WTC11 (cell line): ENCODE measurements around the gene IQGAP2. TPM values are rescaled to one million over a fixed set of nuclear protein-coding genes. Genes with fewer than 3 reads are reported as not detected.

Experiments used
- ATAC-seq: fragments of 200-7000 bp; cut with Tn5 transposase; 2 replicates; pipeline ENCODE4 v1.10.0; 2021; ENCODE audit warnings: mild to moderate bottlenecking, moderate library complexity
- CTCF ChIA-PET: fragments of 300-600 bp; sonication (Branson Sonifier 250); formaldehyde crosslinking; loops from one replicate; lab custom pipeline; 2021; ENCODE audit warnings: antibody characterized with exemption; lab: Charles Lee
- POLR2A ChIA-PET: fragments of 350-600 bp; sonication (Branson Sonifier 250); formaldehyde crosslinking; loops from one replicate; lab custom pipeline; 2021; ENCODE audit warnings: antibody characterized with exemption; lab: Charles Lee
- DNase-seq: peaks from one replicate; pipeline ENCODE4 v3.0.0; 2021; ENCODE audit warnings: low spot score
- H3K27ac Mint-ChIP-seq: 2 replicates; pipeline ENCODE4 v1.8.0; 2021; ENCODE audit warnings: mixed read lengths
- H3K27me3 Mint-ChIP-seq: 2 replicates; pipeline ENCODE4 v1.8.0; 2021; ENCODE audit warnings: low read depth, mild to moderate bottlenecking, moderate library complexity, mixed read lengths
- H3K36me3 Mint-ChIP-seq: 2 replicates; pipeline ENCODE4 v1.8.0; 2021; ENCODE audit warnings: mixed read lengths
- H3K4me1 Mint-ChIP-seq: 2 replicates; pipeline ENCODE4 v1.8.0; 2022; ENCODE audit warnings: mixed read lengths
- H3K4me3 Mint-ChIP-seq: 2 replicates; pipeline ENCODE4 v1.8.0; 2021; ENCODE audit warnings: mild to moderate bottlenecking, moderate library complexity, mixed read lengths
- H3K9me3 Mint-ChIP-seq: 2 replicates; pipeline ENCODE4 v1.8.0; 2021; ENCODE audit warnings: mixed read lengths
- ATF1 ChIP-seq: sonication (generic); formaldehyde crosslinking; IDR thresholded peaks from 2 replicates; pipeline ENCODE4 v1.8.1; 2023; ENCODE audit warnings: mild to moderate bottlenecking, moderate library complexity, missing genetic modification reagents
- CREB1 ChIP-seq: sonication (generic); formaldehyde crosslinking; IDR thresholded peaks from 2 replicates; pipeline ENCODE4 v1.8.0; 2023; ENCODE audit warnings: mild to moderate bottlenecking, missing genetic modification reagents
- CREM ChIP-seq: sonication (generic); formaldehyde crosslinking; IDR thresholded peaks from 2 replicates; pipeline ENCODE4 v1.8.1; 2022; ENCODE audit warnings: mild to moderate bottlenecking, missing genetic modification reagents, moderate library complexity
- EMX1 ChIP-seq: fragments of 250-450 bp; sonication (Bioruptor Pico); IDR thresholded peaks from 2 replicates; pipeline ENCODE4 v1.8.0; 2021; ENCODE audit warnings: mild to moderate bottlenecking
- FOXK1 ChIP-seq: sonication (generic); formaldehyde crosslinking; IDR thresholded peaks from 2 replicates; pipeline ENCODE4 v1.8.0; 2022; ENCODE audit warnings: mild to moderate bottlenecking, moderate library complexity, missing genetic modification reagents
- FOXP1 ChIP-seq: sonication (generic); formaldehyde crosslinking; IDR thresholded peaks from 2 replicates; pipeline ENCODE4 v1.8.0; 2022; ENCODE audit warnings: missing genetic modification reagents, mild to moderate bottlenecking, moderate library complexity, borderline replicate concordance
- GTF2I ChIP-seq: fragments of 250-450 bp; sonication (Bioruptor Pico); conservative IDR thresholded peaks from 2 replicates; pipeline ENCODE4 v1.4.0; 2021; ENCODE audit warnings: mild to moderate bottlenecking
- MXD4 ChIP-seq: fragments of 250-450 bp; sonication (Bioruptor Pico); IDR thresholded peaks from 2 replicates; pipeline ENCODE4 v1.8.0; 2021; ENCODE audit warnings: mild to moderate bottlenecking, moderate library complexity, borderline replicate concordance
- NFATC4 ChIP-seq: fragments of 250-450 bp; sonication (Bioruptor Pico); IDR thresholded peaks from 2 replicates; pipeline ENCODE4 v1.9.0; 2021; ENCODE audit warnings: mild to moderate bottlenecking
- NFE2L1 ChIP-seq: sonication (generic); formaldehyde crosslinking; IDR thresholded peaks from 2 replicates; pipeline ENCODE4 v1.8.1; 2023; ENCODE audit warnings: missing genetic modification reagents
- NR2C2 ChIP-seq: sonication (generic); formaldehyde crosslinking; IDR thresholded peaks from 2 replicates; pipeline ENCODE4 v1.8.0; 2022; ENCODE audit warnings: mild to moderate bottlenecking, missing genetic modification reagents
- RELA ChIP-seq: sonication (generic); formaldehyde crosslinking; IDR thresholded peaks from 2 replicates; pipeline ENCODE4 v1.8.1; 2022; ENCODE audit warnings: missing genetic modification reagents, mild to moderate bottlenecking, borderline replicate concordance
- RORB ChIP-seq: fragments of 250-450 bp; sonication (Bioruptor Pico); IDR thresholded peaks from 2 replicates; pipeline ENCODE4 v1.9.0; 2021; ENCODE audit warnings: mild to moderate bottlenecking
- TCF7 ChIP-seq: sonication (generic); formaldehyde crosslinking; IDR thresholded peaks from 2 replicates; pipeline ENCODE4 v1.8.0; 2022; ENCODE audit warnings: mild to moderate bottlenecking, low read depth, missing genetic modification reagents, moderate library complexity
- ZBTB21 ChIP-seq: sonication (generic); formaldehyde crosslinking; IDR thresholded peaks from 2 replicates; pipeline ENCODE4 v1.8.1; 2023; ENCODE audit warnings: mild to moderate bottlenecking, missing genetic modification reagents, borderline replicate concordance
- ZNF121 ChIP-seq: sonication (generic); formaldehyde crosslinking; IDR thresholded peaks from 2 replicates; pipeline ENCODE4 v1.8.0; 2023; ENCODE audit warnings: missing genetic modification reagents
- ZNF138 ChIP-seq: sonication (generic); formaldehyde crosslinking; conservative IDR thresholded peaks from 2 replicates; pipeline ENCODE4 v1.8.1; 2022; ENCODE audit warnings: mild to moderate bottlenecking, moderate library complexity, missing genetic modification reagents
- ZNF263 ChIP-seq: sonication (generic); formaldehyde crosslinking; IDR thresholded peaks from 2 replicates; pipeline ENCODE4 v1.8.1; 2022; ENCODE audit warnings: low read depth, mild to moderate bottlenecking, moderate library complexity, missing genetic modification reagents
- total RNA-seq: library from RNA; stranded (reverse); gene quantifications from 3 replicates; pipeline ENCODE4 v1.2.3, GENCODE V29; 2021
- TF ChIP-seq, protein P1 (sequence below): sonication (generic); formaldehyde crosslinking; IDR thresholded peaks from 2 replicates; pipeline ENCODE4 v1.8.1; 2023; ENCODE audit warnings: mild to moderate bottlenecking, moderate library complexity, missing genetic modification reagents
- TF ChIP-seq, protein P2 (sequence below): fragments of 250-450 bp; sonication (Bioruptor Pico); IDR thresholded peaks from 2 replicates; pipeline ENCODE4 v1.8.0; 2021; ENCODE audit warnings: mild to moderate bottlenecking
- TF ChIP-seq, protein P3 (sequence below): fragments of 250-450 bp; sonication (Bioruptor Pico); IDR thresholded peaks from 2 replicates; pipeline ENCODE4 v2.1.2; 2022; ENCODE audit warnings: mild to moderate bottlenecking, moderate library complexity
- TF ChIP-seq, protein P4 (sequence below): sonication (generic); formaldehyde crosslinking; IDR thresholded peaks from 2 replicates; pipeline ENCODE4 v1.8.1; 2023; ENCODE audit warnings: mild to moderate bottlenecking, missing genetic modification reagents, moderate library complexity
- TF ChIP-seq, protein P5 (sequence below): sonication (generic); formaldehyde crosslinking; IDR thresholded peaks from 2 replicates; pipeline ENCODE4 v1.8.1; 2023; ENCODE audit warnings: mild to moderate bottlenecking, missing genetic modification reagents, moderate library complexity
- TF ChIP-seq, protein P6 (sequence below): fragments of 250-450 bp; sonication (Bioruptor Pico); IDR thresholded peaks from 2 replicates; pipeline ENCODE4 v1.9.0; 2021; ENCODE audit warnings: mild to moderate bottlenecking
- TF ChIP-seq, protein P7 (sequence below): sonication (generic); formaldehyde crosslinking; IDR thresholded peaks from 2 replicates; pipeline ENCODE4 v1.8.1; 2022; ENCODE audit warnings: low read depth, missing genetic modification reagents, borderline replicate concordance

IQGAP2 gene
- total RNA-seq, 1 experiment from 2014 or later, result 70.6 TPM

DNA sequence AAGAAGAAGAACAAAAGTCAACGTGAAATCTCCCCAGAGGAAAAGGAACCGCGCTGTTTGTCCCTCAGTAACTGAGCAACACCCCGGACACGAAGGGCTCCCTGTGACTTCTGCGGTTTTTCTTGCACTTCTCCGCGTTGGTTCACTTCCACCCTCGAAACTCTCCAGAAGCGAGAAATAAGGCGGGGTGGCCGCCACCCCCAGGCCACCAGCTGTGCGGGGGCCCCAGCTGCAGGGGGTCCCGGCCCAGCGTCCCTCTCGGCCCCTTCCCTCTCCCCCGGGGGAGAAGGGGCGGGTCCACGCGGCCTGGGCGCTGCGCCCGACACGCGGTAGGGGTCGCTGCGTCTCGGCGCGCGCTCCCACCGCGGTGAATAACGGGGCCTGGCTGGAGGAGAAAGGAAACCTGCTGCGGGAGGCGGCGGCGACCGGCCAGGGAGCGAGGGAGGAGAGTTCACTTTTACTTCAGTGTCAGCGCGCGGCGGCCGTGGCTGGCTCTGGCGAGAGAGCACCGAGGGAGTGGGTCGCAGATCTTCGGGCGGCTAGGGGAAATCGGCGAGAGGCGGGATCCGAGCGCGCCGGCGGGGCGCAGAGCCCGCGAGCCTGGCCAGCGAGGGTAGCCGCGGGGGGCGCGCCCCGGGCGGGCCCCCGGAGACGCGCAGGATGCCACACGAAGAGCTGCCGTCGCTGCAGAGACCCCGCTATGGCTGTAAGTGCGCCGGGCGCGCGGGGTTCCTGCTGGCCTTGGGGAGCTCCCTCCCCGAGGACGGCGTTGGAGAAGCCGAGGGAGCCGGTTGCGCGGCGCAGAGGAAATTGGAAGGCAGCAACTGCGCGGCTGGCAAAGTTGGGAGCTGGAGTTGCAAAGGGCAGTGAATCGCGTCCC, at the start of gene IQGAP2 (continued):
- no peak for TF ChIP-seq ZNF138 (CRISPR knock-in tag)
- TF ChIP-seq, protein P1, sequence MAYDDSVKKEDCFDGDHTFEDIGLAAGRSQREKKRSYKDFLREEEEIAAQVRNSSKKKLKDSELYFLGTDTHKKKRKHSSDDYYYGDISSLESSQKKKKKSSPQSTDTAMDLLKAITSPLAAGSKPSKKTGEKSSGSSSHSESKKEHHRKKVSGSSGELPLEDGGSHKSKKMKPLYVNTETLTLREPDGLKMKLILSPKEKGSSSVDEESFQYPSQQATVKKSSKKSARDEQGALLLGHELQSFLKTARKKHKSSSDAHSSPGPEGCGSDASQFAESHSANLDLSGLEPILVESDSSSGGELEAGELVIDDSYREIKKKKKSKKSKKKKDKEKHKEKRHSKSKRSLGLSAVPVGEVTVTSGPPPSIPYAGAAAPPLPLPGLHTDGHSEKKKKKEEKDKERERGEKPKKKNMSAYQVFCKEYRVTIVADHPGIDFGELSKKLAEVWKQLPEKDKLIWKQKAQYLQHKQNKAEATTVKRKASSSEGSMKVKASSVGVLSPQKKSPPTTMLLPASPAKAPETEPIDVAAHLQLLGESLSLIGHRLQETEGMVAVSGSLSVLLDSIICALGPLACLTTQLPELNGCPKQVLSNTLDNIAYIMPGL (CRISPR knock-in tag), result peak; percentile 100

DNA sequence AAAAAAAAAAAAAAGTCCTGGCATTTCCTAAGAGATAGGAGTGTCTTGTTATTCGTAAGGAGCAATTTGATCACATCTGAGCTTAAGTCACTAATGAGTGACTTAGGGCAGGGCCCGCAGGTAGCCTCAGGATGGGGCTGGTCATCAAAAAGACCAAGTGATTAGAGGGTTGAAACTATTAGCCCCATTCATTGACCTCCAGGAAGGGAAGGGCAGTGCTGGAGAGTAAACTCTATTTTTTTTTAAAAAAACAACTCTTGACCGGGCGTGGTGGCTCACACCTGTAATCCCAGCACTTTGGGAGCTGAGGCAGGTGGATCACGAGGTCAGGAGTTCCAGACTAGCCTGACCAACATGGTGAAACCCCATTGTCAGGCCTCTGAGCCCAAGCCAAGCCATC, 46.2 kb upstream of the IQGAP2 start:
- POLR2A ChIA-PET, result no interaction called here

DNA sequence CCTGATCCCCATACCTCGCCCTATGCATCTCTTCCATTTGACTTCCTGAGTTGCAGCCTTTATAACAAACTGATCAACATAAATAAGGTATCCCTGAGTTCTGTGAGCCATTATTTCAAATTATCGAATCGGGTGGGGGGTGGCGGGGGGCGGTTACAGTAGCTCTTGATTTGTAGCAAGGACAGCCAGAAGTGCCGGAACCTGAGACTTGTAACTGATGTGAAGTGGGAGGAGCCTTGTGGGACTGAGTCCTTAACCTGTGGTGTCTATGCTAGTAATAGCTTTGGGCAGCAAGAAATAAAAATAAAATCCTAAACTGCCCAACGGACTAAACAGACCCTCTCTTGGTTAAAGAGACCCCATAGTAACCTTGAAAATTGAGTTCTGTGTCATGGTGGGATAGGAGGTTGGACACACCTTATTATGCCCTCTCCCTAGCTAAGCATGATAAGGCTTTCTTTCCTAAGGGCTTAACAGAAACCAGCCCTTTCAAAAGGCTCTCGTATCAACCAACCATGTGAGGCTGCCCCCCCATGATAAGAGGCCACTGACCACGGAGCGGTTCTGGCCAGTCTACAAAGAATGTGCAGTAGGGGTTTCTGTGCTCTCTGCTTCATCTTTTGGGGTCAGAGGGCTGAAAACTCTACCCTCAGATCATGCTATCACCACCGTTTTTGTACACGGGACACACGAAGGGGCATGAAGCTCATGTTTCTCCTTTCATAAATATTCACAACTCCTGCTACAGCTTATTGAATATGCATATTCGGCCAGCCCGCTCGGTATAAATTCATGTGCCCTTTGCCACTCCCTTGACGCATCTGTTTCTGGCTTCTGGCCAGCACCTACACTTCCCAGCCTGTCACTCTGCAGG, 39.5 kb upstream of the IQGAP2 start:
- Mint-ChIP-seq H3K4me1 (peaks cover 34% of the 10 kb centered on the region), H3K9me3 (peaks cover 3% of the 10 kb centered on the region; the same call in 1 of the 2 replicates), H3K4me3 (no peak overlapping the region), H3K27ac (no peak overlapping the region), H3K27me3 (no peaks in the 10 kb centered on the region), H3K36me3 (no peaks in the 10 kb centered on the region)
- ChIA-PET POLR2A (no interaction called here), CTCF (interaction anchor here (1.3 kb wide), 1 partner anchor 40 kb away, joined by 3 read pairs; no protein-coding TSS in a partner anchor)
- no peak for ATAC-seq
- no peak for DNase-seq
- TF ChIP-seq, protein P2, sequence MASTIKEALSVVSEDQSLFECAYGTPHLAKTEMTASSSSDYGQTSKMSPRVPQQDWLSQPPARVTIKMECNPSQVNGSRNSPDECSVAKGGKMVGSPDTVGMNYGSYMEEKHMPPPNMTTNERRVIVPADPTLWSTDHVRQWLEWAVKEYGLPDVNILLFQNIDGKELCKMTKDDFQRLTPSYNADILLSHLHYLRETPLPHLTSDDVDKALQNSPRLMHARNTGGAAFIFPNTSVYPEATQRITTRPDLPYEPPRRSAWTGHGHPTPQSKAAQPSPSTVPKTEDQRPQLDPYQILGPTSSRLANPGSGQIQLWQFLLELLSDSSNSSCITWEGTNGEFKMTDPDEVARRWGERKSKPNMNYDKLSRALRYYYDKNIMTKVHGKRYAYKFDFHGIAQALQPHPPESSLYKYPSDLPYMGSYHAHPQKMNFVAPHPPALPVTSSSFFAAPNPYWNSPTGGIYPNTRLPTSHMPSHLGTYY (CRISPR knock-in tag), result no peak
- TF ChIP-seq ZBTB21 (CRISPR knock-in tag) (no peak), CREM (CRISPR knock-in tag) (no peak), NFATC4 (CRISPR knock-in tag) (no peak), ZNF121 (no peak), TCF7 (CRISPR knock-in tag) (no peak), EMX1 (CRISPR knock-in tag) (no peak)
- TF ChIP-seq, protein P3, sequence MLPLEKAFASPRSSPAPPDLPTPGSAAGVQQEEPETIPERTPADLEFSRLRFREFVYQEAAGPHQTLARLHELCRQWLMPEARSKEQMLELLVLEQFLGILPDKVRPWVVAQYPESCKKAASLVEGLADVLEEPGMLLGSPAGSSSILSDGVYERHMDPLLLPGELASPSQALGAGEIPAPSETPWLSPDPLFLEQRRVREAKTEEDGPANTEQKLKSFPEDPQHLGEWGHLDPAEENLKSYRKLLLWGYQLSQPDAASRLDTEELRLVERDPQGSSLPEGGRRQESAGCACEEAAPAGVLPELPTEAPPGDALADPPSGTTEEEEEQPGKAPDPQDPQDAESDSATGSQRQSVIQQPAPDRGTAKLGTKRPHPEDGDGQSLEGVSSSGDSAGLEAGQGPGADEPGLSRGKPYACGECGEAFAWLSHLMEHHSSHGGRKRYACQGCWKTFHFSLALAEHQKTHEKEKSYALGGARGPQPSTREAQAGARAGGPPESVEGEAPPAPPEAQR (CRISPR knock-in tag), result no peak

More for the DNA sequence above, 46.2 kb upstream of the IQGAP2 start:
- CTCF ChIA-PET, result interaction anchor here (0.7 to 1.1 kb wide), 2 partner anchors 182 to 303 kb away, joined by 3 to 5 read pairs; no protein-coding TSS in a partner anchor
- ATAC-seq, result peak; percentile 50
- Mint-ChIP-seq H3K27ac (no peak overlapping the region), H3K27me3 (no peaks in the 10 kb centered on the region; the same call in 1 of the 2 replicates), H3K4me3 (no peak overlapping the region), H3K9me3 (no peaks in the 10 kb centered on the region), H3K36me3 (no peaks in the 10 kb centered on the region), H3K4me1 (peaks cover 36% of the 10 kb centered on the region)
- no peak for DNase-seq
- TF ChIP-seq FOXP1 (CRISPR knock-in tag) (no peak), FOXK1 (CRISPR knock-in tag) (no peak), GTF2I (CRISPR knock-in tag) (no peak), RORB (CRISPR knock-in tag) (no peak), ATF1 (CRISPR knock-in tag) (no peak), NFE2L1 (CRISPR knock-in tag) (no peak), MXD4 (CRISPR knock-in tag) (no peak), ZNF263 (no peak), RELA (CRISPR knock-in tag) (no peak), NR2C2 (CRISPR knock-in tag) (no peak), CREB1 (CRISPR knock-in tag) (no peak)
- TF ChIP-seq, protein P4, sequence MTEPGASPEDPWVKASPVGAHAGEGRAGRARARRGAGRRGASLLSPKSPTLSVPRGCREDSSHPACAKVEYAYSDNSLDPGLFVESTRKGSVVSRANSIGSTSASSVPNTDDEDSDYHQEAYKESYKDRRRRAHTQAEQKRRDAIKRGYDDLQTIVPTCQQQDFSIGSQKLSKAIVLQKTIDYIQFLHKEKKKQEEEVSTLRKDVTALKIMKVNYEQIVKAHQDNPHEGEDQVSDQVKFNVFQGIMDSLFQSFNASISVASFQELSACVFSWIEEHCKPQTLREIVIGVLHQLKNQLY (CRISPR knock-in tag), result no peak
- TF ChIP-seq, protein P5, sequence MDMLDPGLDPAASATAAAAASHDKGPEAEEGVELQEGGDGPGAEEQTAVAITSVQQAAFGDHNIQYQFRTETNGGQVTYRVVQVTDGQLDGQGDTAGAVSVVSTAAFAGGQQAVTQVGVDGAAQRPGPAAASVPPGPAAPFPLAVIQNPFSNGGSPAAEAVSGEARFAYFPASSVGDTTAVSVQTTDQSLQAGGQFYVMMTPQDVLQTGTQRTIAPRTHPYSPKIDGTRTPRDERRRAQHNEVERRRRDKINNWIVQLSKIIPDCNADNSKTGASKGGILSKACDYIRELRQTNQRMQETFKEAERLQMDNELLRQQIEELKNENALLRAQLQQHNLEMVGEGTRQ (CRISPR knock-in tag), result no peak
- TF ChIP-seq, protein P6, sequence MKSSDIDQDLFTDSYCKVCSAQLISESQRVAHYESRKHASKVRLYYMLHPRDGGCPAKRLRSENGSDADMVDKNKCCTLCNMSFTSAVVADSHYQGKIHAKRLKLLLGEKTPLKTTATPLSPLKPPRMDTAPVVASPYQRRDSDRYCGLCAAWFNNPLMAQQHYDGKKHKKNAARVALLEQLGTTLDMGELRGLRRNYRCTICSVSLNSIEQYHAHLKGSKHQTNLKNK (CRISPR knock-in tag), result no peak
- TF ChIP-seq, protein P3 (CRISPR knock-in tag), result no peak
- TF ChIP-seq, protein P7, sequence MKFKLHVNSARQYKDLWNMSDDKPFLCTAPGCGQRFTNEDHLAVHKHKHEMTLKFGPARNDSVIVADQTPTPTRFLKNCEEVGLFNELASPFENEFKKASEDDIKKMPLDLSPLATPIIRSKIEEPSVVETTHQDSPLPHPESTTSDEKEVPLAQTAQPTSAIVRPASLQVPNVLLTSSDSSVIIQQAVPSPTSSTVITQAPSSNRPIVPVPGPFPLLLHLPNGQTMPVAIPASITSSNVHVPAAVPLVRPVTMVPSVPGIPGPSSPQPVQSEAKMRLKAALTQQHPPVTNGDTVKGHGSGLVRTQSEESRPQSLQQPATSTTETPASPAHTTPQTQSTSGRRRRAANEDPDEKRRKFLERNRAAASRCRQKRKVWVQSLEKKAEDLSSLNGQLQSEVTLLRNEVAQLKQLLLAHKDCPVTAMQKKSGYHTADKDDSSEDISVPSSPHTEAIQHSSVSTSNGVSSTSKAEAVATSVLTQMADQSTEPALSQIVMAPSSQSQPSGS (CRISPR knock-in tag), result no peak
